ENCODE results near the gene MSH2.
"Not testable (repeated sequence)": the region's sequence is repeated elsewhere in the genome, so short reads cannot be mapped to it uniquely, and the experiment has no call there.

Gene MSH2

DNA sequence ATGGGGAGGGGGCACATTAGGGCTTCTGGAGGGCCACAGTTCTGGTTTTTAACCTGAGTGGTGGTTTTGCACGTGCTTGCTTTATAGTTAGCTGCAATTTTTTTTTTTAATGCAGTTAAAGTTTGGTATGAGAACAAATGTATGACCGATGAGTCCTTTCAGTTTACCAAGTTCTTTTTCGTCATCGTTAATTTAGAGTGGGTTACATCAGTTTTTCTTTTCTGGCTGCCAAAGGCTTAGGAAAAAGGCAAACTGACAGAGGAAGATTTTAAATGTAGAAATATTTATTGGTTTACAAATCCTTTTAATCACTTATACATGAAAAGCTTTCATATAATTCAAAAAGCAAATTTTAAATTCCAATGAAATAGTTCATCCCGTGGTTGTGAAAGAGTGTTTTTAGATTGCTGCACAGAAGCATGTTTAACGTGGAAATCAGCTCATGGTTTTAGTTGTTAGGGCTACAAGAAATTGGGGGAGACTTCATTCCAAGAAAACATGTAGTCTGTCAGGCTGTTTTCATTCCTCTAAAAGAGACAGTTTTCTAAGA, 82.9 kb downstream of the MSH2 start:
- DNase-seq, result no peak

GRCh38 chr2:47486841-47487497, 84.0 kb downstream of the MSH2 start:
- no peak for DNase-seq

DNA sequence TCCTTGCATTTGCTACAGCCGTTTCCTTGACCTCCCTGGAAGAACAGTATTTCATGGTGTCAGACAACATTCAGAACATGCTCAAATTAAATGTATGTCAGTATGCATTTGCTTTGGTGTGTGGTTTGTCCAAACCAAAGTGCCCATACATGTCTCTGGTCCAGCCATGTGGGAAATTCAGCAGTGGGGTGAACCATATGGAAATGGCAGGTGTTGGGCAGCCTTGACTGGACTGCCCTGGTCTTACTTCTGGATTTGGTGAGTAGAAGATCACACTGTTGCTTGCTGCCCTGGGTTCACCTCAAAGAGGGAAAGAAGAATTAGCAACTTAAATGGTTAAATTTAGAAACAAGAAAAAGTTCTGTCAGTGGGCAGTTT, 84.5 kb downstream of the MSH2 start:
- no peak for DNase-seq

- DNase-seq, result no peak
Measured at GRCh38 chr2:47488870-47489584, 86.1 kb downstream of the MSH2 start.

GRCh38 chr2:47490406-47490805, 87.5 kb downstream of the MSH2 start:
- no peak for DNase-seq

DNA sequence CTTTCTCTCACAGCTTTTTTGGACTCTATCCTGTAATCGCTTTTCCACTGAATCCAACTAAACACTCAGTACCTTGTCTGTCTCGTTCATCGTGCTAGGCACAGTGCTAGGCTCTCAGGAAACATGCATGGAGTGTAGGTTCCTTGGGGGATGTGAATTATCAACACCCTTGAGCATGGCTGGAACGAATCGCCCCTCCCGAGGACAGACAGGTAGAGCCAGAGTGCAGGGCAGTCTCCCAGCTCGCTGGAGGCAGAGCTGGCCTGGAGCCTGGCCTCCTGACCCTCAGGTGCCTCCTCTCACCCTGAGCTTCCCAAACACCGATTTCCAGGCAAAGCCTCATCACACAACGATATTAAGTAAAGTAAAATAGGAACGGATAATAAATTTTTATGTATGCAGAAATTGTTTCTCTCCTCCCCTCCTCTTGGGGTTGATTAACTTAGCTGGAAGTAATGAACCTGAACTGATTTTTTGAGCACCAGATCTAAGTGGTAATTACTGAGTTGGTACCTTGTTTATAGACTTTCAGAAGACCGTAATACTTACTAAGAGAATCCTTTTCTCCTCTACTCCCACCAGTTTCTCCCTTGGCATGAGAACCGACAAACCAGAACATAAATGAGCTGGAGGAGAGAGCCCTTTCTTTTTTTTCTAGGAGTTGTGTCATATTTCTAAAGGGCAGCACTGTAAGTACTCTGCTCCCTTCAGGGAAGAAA, 90.5 kb downstream of the MSH2 start:
- DNase-seq, result no peak

GRCh38 chr2:47494267-47495130, 91.5 kb downstream of the MSH2 start:
- DNase-seq, result no peak

GRCh38 chr2:47497843-47498460, 95.0 kb downstream of the MSH2 start:
- DNase-seq, result no peak

DNA sequence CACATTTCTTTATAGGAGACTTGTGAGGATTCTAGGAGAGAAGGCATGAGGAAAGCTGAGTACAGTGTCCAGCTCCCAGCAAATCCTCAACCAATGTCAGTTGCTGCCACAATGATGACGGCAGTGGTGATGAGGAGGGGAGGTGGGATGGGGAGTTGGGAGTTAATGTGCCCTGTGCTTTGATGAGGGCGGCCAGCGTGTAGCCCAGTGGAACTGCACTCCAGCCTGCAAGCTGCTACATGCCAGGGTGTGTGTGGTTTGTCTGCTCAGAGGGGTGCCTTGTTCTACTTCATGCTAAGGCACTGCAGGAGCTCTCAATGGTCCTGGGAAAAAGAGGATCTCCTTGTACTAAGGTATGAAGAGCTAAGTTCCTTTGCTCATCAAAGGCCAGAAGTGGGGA, 96.1 kb downstream of the MSH2 start:
- no peak for DNase-seq

DNA sequence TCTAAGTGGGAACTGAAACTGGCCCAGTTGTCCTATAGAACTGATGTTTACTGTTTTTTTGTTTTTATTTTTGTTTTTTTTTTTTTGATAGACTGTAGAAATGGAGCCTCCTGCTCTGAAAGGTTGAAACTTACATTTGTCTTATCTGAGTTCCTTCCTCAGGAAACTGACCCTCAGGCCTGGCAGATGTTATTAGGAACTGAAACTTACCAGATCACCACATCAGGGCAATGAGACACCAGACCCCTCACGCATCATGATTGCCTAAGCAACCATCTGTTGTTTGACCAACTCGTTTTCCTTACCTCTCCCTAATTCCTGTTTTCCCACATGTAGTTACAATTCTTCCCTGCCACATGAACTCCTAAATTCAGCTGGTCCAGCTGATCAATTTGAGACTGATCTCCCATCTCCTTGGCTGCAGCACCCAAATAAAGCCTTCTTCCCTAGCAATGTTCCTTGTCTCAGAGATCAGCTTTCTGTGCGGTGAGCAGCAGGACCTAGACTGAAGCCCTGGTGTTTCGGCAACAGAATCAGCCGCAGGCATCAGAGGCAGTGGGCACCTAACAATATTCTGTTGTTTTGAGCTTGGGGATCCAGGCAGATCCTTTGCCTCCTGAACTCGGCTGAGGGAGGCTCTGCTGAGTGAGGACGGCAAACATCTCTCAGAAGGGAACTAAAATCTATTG, 96.8 kb downstream of the MSH2 start:
- no peak for DNase-seq

DNA sequence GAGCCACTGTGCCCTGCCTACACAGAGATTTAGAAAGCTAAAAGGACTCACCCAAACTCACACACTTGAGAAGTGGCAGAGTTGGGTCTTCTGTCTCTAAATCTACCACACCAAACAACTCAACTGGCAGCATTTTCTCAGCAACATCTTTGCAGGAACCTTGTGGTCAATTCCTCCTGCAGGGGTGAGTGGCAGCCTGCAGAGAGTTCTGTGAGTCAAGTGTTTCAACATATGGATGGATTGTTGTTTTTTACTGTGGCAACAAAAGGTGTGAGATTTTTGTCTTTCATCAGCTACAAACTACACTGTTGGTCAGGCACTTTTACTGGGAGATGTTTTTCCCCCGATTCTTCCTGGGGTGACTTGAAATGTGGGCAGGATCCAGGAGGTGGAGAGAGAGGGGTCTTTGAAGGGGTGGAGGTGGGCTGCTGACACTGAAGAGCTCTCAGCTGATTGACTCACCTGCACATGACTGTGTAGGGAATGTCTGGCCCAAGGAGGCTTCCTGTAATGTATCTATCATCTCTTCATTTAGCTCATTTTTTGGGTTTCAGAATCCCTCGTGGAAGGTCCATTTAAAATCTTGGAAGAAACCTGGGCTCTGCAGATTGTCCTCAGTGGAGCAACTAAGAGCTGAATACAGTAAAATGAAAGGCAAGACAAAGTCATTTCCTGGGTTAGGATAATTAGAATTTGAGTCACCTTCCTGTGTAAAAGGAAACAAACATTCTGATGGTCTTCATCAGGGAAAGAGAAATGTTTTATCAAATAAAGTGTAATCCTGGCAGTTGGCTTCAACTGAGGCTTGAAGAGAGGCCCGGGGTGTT, 98.6 kb downstream of the MSH2 start:
- DNase-seq, result no peak

DNA sequence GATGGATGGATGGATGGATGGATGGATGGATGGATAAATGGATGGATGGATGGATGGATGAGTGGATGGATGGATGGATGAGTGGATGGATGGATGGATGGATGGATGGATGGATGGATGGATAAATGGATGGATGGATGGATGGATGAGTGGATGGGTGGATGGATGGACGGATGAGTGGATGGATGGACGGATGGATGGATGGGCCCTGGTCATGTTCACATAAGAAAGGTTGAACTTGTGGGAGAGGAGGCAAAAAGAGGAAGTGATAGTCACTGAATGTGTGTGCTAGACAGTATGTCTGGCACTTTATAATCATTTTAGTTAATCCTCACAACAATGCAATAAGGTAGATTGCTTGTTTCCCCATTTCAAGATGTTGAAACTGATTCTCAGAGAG, 99.5 kb downstream of the MSH2 start:
- not testable (repeated sequence) for DNase-seq

DNA sequence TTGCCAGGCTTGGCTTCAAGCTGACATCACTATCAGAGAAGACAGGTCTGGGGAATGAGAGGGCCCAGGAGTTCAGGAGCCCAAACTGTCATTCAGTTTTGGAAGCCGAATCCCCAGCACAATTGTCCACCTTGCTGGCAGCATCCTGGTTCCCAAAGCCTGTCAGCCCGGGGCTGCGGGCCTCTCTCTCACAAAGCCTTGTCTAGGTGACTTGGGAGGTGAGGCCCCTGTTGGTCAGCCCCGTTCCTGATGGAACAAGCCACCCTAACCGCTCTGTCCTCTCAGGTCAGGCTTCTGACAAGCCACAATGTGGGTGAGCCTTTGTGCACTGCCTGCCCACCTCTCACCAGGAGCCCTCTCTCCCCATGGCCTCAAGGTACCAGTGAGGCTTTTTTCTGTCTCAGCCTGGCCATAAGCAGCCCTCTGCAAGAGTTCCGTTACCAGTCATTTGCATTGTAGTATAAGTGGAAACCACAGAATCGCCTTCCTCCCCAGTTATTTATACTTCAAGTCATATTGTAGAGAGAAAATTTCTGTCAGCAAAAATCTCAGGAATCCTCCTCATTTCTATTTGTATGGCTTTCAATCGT, 100.6 kb downstream of the MSH2 start:
- no peak for DNase-seq

DNA sequence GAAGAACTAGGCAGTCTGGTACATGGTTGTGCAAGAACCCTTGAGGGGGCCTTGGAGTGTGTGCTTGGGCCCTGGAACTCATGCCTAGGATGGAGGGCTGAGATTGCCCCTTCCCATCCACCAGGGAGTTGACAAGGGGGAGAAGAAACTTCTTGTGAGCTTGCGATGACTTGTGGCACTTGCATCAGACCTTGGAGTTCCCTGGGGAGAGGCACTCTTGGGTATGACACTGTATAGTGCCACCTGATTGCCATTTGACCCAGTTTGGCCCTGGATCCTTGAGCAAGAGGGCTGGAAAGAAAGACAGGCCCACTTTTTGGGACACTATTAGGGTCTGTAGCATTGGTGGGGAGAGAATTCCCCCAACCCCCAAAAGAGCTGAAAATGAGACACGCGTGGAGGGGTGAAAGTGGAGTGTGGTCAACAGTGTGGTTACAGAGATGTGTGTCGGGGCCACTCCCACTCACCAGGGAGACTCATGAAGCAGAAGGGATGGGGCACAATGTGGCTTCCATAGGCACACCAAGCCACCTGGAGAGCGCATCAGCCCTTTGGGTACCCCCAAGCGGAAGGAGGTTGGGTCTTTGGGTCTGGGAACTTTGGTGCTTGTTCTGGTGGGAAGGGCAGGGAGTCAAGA, 101.3 kb downstream of the MSH2 start:
- DNase-seq, result no peak

DNA sequence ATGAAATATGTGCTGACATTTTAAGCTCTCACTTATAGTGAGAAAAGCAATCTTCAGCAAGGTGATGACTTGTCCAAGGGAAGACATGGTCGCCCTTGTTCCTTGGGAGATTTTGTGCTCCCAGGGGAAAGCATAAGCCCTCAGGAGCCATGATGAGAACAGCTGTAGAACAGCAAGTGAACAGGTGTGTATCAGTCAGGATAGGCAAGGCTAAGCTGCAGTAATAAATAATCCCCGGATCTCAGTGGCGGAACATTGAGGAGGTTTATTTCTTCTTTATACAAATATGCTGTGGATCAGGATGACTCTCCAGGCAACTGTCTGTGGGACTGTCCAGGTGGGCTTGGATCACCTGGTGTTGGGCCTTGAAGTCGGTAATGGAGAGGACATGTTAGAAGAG, 103.1 kb downstream of the MSH2 start:
- no peak for DNase-seq

DNA sequence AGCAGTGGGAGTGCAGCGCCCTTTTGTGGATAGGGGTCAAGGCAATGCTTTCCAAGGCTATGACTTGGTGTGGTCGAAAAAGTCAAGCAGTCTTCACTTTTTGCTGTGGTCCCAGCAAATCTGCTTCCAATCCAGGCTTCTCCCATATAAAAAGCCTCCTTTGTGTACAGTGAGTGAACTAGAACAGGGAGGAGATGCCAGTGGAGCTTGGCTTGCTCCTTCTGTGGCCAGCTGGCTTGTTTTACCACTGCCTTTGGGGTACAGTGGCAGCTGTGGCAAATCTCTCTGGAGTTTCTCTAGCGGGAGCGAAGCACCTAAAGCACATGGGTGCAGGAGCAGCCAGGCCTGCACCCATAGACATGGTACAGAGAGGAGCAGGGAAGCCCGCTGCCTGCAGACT, 103.5 kb downstream of the MSH2 start:
- DNase-seq, result no peak

GRCh38 chr2:47508080-47508479, 105.1 kb downstream of the MSH2 start:
- DNase-seq, result no peak

DNA sequence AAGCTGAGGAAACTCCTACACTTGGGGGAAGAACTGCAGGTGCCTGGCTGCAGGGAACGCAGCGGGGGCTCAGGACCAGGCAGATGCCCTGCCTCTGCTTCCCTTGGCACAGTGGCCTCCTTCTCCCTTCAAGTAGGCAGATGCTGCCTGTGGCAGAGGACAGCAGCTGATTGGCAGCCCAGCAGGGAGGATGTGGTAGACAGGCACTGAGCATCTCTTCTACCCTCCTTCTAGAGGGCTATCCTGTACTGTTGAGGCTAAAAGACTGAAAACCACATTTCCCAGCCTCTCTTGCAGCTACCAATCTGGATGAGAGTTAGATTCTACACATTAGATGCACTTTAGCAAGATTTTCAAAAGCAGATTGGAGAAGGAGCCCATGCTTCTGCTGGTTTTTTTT, 105.7 kb downstream of the MSH2 start:
- no peak for DNase-seq

- DNase-seq, result no peak
Measured at GRCh38 chr2:47509250-47509649, 106.3 kb downstream of the MSH2 start.

- no peak for DNase-seq
Measured at GRCh38 chr2:47509821-47510385, 106.9 kb downstream of the MSH2 start.
